Ishikawa (cell line): ENCODE data around the gene FAM81A.

Source experiments
- CEBPB ChIP-seq: IDR thresholded peaks from 2 replicates; pipeline ENCODE4 v1.6.1; 2012
- CREB1 ChIP-seq: IDR thresholded peaks from 2 replicates; pipeline ENCODE4 v1.6.1; 2012; ENCODE audit warnings: low read depth
- EGR1 ChIP-seq: IDR thresholded peaks from 2 replicates; pipeline ENCODE4 v1.6.1; 2012
- EP300 ChIP-seq: IDR thresholded peaks from 2 replicates; pipeline ENCODE4 v1.6.1; 2012; ENCODE audit warnings: borderline replicate concordance
- FOXM1 ChIP-seq: IDR thresholded peaks from 2 replicates; pipeline ENCODE4 v1.6.1; 2012; ENCODE audit warnings: low read depth, borderline replicate concordance
- NFIC ChIP-seq: IDR thresholded peaks from 2 replicates; pipeline ENCODE4 v1.6.1; 2012
- RAD21 ChIP-seq: IDR thresholded peaks from 2 replicates; pipeline ENCODE4 v1.6.1; 2012; ENCODE audit warnings: low read depth
- TAF1 ChIP-seq: IDR thresholded peaks from 2 replicates; pipeline ENCODE4 v1.6.1; 2012; ENCODE audit warnings: low read depth, mild to moderate bottlenecking
- TCF12 ChIP-seq: IDR thresholded peaks from 2 replicates; pipeline ENCODE4 v1.6.1; 2012; ENCODE audit warnings: low read depth
- TEAD4 ChIP-seq: IDR thresholded peaks from 2 replicates; pipeline ENCODE4 v1.6.1; 2012
- YY1 ChIP-seq: IDR thresholded peaks from 2 replicates; pipeline ENCODE4 v1.6.1; 2012; ENCODE audit warnings: low read depth
- ZBTB7A ChIP-seq: IDR thresholded peaks from 2 replicates; pipeline ENCODE4 v1.6.1; 2012; ENCODE audit warnings: low read depth
- TF ChIP-seq, protein P1 (sequence below): IDR thresholded peaks from 2 replicates; pipeline ENCODE4 v1.6.1; 2012; ENCODE audit warnings: low read depth, mild to moderate bottlenecking
- TF ChIP-seq, protein P2 (sequence below): IDR thresholded peaks from 2 replicates; pipeline ENCODE4 v1.6.1; 2012
- TF ChIP-seq, protein P3 (sequence below): IDR thresholded peaks from 2 replicates; pipeline ENCODE4 v1.6.1; 2012

The FAM81A gene

DNA sequence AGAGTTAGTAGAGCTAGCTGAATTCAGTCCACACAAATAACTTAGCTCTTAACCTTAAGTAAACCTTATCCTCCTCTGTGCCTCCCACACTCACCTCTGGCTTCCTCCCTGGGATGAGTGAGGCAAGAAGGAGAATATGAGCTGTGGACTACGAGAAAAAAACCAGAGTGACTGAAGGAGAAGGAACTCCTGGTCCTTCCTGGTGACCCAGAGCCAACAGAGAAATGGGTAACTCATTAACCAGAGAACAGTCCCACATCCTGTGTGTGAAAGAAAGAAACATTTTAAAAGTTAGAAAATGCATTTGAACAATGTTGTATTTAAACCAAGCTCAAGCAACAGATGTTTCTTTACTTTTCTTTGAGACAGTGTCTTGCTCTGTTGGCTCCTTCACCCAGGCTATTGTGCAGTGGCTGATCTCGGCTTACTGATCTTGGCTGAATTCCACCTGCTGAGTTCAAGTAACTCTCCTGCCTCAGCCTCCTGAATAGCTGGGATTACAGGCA is 27.5 kb upstream of the FAM81A start:
- TF ChIP-seq TAF1 (no peak), EP300 (no peak), CEBPB (no peak), EGR1 (no peak), RAD21 (no peak), CREB1 (no peak), FOXM1 (no peak), YY1 (no peak), TEAD4 (no peak), TCF12 (no peak), NFIC (no peak), ZBTB7A (no peak)
- TF ChIP-seq, protein P1, sequence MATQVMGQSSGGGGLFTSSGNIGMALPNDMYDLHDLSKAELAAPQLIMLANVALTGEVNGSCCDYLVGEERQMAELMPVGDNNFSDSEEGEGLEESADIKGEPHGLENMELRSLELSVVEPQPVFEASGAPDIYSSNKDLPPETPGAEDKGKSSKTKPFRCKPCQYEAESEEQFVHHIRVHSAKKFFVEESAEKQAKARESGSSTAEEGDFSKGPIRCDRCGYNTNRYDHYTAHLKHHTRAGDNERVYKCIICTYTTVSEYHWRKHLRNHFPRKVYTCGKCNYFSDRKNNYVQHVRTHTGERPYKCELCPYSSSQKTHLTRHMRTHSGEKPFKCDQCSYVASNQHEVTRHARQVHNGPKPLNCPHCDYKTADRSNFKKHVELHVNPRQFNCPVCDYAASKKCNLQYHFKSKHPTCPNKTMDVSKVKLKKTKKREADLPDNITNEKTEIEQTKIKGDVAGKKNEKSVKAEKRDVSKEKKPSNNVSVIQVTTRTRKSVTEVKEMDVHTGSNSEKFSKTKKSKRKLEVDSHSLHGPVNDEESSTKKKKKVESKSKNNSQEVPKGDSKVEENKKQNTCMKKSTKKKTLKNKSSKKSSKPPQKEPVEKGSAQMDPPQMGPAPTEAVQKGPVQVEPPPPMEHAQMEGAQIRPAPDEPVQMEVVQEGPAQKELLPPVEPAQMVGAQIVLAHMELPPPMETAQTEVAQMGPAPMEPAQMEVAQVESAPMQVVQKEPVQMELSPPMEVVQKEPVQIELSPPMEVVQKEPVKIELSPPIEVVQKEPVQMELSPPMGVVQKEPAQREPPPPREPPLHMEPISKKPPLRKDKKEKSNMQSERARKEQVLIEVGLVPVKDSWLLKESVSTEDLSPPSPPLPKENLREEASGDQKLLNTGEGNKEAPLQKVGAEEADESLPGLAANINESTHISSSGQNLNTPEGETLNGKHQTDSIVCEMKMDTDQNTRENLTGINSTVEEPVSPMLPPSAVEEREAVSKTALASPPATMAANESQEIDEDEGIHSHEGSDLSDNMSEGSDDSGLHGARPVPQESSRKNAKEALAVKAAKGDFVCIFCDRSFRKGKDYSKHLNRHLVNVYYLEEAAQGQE: no peak
- TF ChIP-seq, protein P2, sequence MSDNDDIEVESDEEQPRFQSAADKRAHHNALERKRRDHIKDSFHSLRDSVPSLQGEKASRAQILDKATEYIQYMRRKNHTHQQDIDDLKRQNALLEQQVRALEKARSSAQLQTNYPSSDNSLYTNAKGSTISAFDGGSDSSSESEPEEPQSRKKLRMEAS: no peak
- TF ChIP-seq, protein P3, sequence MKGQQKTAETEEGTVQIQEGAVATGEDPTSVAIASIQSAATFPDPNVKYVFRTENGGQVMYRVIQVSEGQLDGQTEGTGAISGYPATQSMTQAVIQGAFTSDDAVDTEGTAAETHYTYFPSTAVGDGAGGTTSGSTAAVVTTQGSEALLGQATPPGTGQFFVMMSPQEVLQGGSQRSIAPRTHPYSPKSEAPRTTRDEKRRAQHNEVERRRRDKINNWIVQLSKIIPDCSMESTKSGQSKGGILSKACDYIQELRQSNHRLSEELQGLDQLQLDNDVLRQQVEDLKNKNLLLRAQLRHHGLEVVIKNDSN: no peak

DNA sequence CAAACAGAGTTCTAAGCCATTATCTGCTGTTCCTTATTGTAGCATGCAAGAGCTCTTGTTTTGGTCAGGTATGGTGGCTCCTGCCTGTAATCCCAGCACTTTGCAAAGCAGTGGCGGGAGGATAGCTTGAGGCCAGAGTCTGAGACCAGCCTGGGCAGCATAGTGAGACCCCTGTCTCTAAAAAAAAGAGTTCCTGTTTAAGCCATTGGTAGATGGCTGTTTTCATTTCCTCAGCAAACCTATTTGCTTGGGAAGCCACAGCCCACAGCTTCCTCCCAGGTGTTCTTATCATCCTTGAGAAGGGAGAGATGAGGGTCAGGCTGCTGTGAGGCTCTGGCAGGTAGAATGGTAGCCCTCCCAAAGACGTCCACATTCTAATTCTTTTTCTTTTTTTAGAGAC is 24.4 kb upstream of the FAM81A start:
- TF ChIP-seq NFIC (no peak), RAD21 (no peak), FOXM1 (no peak), TCF12 (no peak), YY1 (no peak), CEBPB (no peak)
- TF ChIP-seq, protein P2: no peak

DNA sequence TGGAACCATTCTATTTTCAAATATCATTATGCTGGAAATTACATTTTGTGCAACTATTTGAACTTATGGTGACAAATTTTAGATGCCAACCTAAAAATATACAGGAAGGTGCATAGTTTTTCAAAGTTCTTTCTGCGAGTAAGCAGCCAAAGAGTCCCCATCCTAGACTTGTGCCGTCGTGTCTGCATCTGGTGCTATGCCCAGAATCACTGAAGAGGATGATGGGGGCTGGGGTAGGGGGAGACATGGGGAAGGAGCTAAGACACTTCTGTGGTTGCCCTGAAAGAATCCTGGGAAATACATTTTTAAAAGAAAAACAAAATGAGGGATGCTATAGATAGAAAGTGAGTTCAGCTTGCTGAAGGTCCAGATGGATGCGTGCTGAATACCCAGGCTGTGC is 21.2 kb upstream of the FAM81A start:
- no peak for TF ChIP-seq ZBTB7A
- TF ChIP-seq, protein P2: no peak
- no peak for TF ChIP-seq FOXM1
- TF ChIP-seq CEBPB: no peak
- TF ChIP-seq, protein P3: no peak
- TF ChIP-seq CREB1: no peak
- no peak for TF ChIP-seq TEAD4
- no peak for TF ChIP-seq TCF12
- TF ChIP-seq, protein P1: no peak
- TF ChIP-seq RAD21: no peak
- TF ChIP-seq NFIC: no peak
- TF ChIP-seq EGR1: no peak
- no peak for TF ChIP-seq YY1
- no peak for TF ChIP-seq EP300

DNA sequence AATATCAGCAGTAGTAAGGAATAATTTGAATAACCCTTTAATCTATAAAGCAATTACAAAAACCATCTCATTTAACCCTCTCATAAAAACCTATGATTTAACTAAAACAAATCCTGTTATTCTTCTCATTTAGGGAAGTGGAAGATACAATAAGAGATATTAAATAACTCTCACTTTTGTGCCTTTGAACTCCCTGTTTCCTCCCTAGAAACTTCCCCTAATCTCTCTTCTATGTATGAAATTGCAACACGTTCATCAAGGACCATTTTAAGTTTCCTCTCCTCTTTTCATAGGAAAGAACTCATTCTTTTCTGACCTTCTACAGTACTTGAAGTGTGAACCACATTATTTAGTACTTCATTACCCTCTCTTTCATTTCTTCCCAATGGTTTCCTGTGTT is 18.8 kb upstream of the FAM81A start:
- no peak for TF ChIP-seq TCF12
- TF ChIP-seq ZBTB7A: no peak
- TF ChIP-seq FOXM1: no peak
- no peak for TF ChIP-seq EP300
- no peak for TF ChIP-seq TEAD4
- no peak for TF ChIP-seq NFIC
- TF ChIP-seq RAD21: no peak
- TF ChIP-seq CEBPB: no peak
- no peak for TF ChIP-seq EGR1
- TF ChIP-seq, protein P3: no peak
- TF ChIP-seq, protein P2: no peak
- TF ChIP-seq, protein P1: no peak
- no peak for TF ChIP-seq CREB1
- TF ChIP-seq YY1: no peak
